HFFc6 (cell line): ENCODE results near the gene LSS. TPM values are rescaled to one million over a fixed set of nuclear protein-coding genes. Genes with fewer than 3 reads are reported as not detected.

Experiments
- DNase-seq: peaks from one replicate; pipeline ENCODE4 v3.0.0-alpha.2; 2018
- H3K27ac Mint-ChIP-seq: 2 replicates; pipeline ENCODE4 v1.8.0; 2020; ENCODE audit warnings: mild to moderate bottlenecking, mixed read lengths
- H3K27me3 Mint-ChIP-seq: 2 replicates; pipeline ENCODE4 v1.8.0; 2021; ENCODE audit warnings: mild to moderate bottlenecking, moderate library complexity, mixed read lengths; ENCODE audit not compliant: insufficient read depth
- H3K36me3 Mint-ChIP-seq: 2 replicates; pipeline ENCODE4 v1.8.0; 2021; ENCODE audit warnings: low read depth, mixed read lengths
- H3K4me1 Mint-ChIP-seq: 2 replicates; pipeline ENCODE4 v1.8.0; 2020; ENCODE audit warnings: low read depth, mixed read lengths
- H3K4me3 Mint-ChIP-seq: 2 replicates; pipeline ENCODE4 v1.8.0; 2020; ENCODE audit warnings: mild to moderate bottlenecking, moderate library complexity, mixed read lengths
- H3K9me3 Mint-ChIP-seq: 2 replicates; pipeline ENCODE4 v1.8.0; 2020; ENCODE audit warnings: mild to moderate bottlenecking, mixed read lengths
- CTCF ChIP-seq: fragments of 200-600 bp; sonication (generic); IDR thresholded peaks from 2 replicates; pipeline ENCODE4 v1.5.0; 2021; ENCODE audit warnings: antibody characterized with exemption, mild to moderate bottlenecking
- total RNA-seq, 6 experiments: library from RNA; stranded (reverse); fragmentation: NEBNext Ultra II Directional; extraction: Animal tissue kit (Norgen Biotek cat#: 25700); gene quantifications; 2 replicates in 1 of 6; 3 replicates in 5 of 6; pipeline ENCODE4 v1.2.3, GENCODE V29; 2021

Gene LSS
- total RNA-seq, 6 experiments from 2014 or later, result 47.9 to 61.3 (median 50.6) TPM

GRCh38 chr21:46154155-46154954, 74.2 kb downstream of the LSS start:
- Mint-ChIP-seq H3K9me3 (no peaks in the 10 kb centered on the region), H3K36me3 (no peaks in the 10 kb centered on the region), H3K27ac (no peak overlapping the region), H3K4me1 (no peaks in the 10 kb centered on the region), H3K4me3 (no peak overlapping the region), H3K27me3 (peaks cover 2% of the 10 kb centered on the region)
- DNase-seq, result no peak
- TF ChIP-seq CTCF, result no peak

GRCh38 chr21:46153247-46154154, 75.1 kb downstream of the LSS start:
- peaks cover 2% of the 10 kb centered on the region for H3K27me3 Mint-ChIP-seq
- peak; percentile 82 for TF ChIP-seq CTCF
- H3K27ac Mint-ChIP-seq, result no peak overlapping the region
- no peaks in the 10 kb centered on the region for H3K36me3 Mint-ChIP-seq
- DNase-seq, result peak; percentile 8
- no peaks in the 10 kb centered on the region for H3K4me1 Mint-ChIP-seq
- no peak overlapping the region for H3K4me3 Mint-ChIP-seq
- no peaks in the 10 kb centered on the region for H3K9me3 Mint-ChIP-seq

- Mint-ChIP-seq H3K9me3 (no peaks in the 10 kb centered on the region), H3K4me1 (no peaks in the 10 kb centered on the region)
- TF ChIP-seq CTCF, result no peak
These were observed 75.7 kb downstream of the LSS start for GRCh38 chr21:46152927-46153246.

GRCh38 chr21:46151989-46152926, 76.3 kb downstream of the LSS start:
- H3K4me1 Mint-ChIP-seq, result no peaks in the 10 kb centered on the region
- no peak for TF ChIP-seq CTCF
- no peak for DNase-seq
- H3K27ac Mint-ChIP-seq, result no peak overlapping the region
- peaks cover 7% of the 10 kb centered on the region for H3K27me3 Mint-ChIP-seq
- H3K9me3 Mint-ChIP-seq, result no peaks in the 10 kb centered on the region
- no peak overlapping the region for H3K4me3 Mint-ChIP-seq
- no peaks in the 10 kb centered on the region for H3K36me3 Mint-ChIP-seq

More at GRCh38 chr21:46152927-46153246, 75.7 kb downstream of the LSS start:
- H3K36me3 Mint-ChIP-seq, result no peaks in the 10 kb centered on the region
- no peak overlapping the region for H3K27ac Mint-ChIP-seq
- H3K27me3 Mint-ChIP-seq, result peaks cover 4% of the 10 kb centered on the region
- no peak for DNase-seq
- no peak overlapping the region for H3K4me3 Mint-ChIP-seq
